Smooth muscle cell (in vitro differentiated cells): ENCODE results near the gene MATCAP1. TPM values are rescaled to one million over a fixed set of nuclear protein-coding genes. Genes with fewer than 3 reads are reported as not detected.

Source experiments
- DNase-seq: peaks from one replicate; lab custom pipeline; 2025; ENCODE audit not compliant: unreplicated experiment; lab: John Stamatoyannopoulos, UW
- H2AFZ ChIP-seq: fragments of 200-600 bp; sonication (generic); 2 replicates; pipeline ENCODE4 v1.6.0; 2016; ENCODE audit warnings: antibody characterized with exemption, low read depth, mild to moderate bottlenecking
- H3F3A ChIP-seq: fragments of 200-600 bp; sonication (generic); 2 replicates; pipeline ENCODE4 v1.6.0; 2017; ENCODE audit warnings: antibody characterized with exemption, low read depth
- H3K27ac ChIP-seq: fragments of 200-600 bp; sonication (generic); 2 replicates; pipeline ENCODE4 v1.5.1; 2016; ENCODE audit warnings: low read depth, mild to moderate bottlenecking
- H3K27me3 ChIP-seq: fragments of 200-600 bp; sonication (generic); 2 replicates; pipeline ENCODE4 v1.6.1; 2016; ENCODE audit warnings: low read depth, mild to moderate bottlenecking
- H3K36me3 ChIP-seq: fragments of 200-600 bp; sonication (generic); 2 replicates; pipeline ENCODE4 v1.5.1; 2016; ENCODE audit warnings: low read depth
- H3K4me1 ChIP-seq: fragments of 200-600 bp; sonication (generic); 2 replicates; pipeline ENCODE4 v1.5.1; 2016; ENCODE audit warnings: low read depth
- H3K4me2 ChIP-seq: fragments of 200-600 bp; sonication (generic); 2 replicates; pipeline ENCODE4 v1.6.0; 2016; ENCODE audit warnings: mild to moderate bottlenecking
- H3K4me3 ChIP-seq: fragments of 200-600 bp; sonication (generic); 2 replicates; pipeline ENCODE4 v1.5.1; 2016; ENCODE audit warnings: mild to moderate bottlenecking
- H3K79me2 ChIP-seq: fragments of 200-600 bp; sonication (generic); 2 replicates; pipeline ENCODE4 v1.6.0; 2016; ENCODE audit warnings: low read depth, mild to moderate bottlenecking
- H3K9ac ChIP-seq: fragments of 200-600 bp; sonication (generic); 2 replicates; pipeline ENCODE4 v1.6.0; 2016; ENCODE audit warnings: low read depth
- H3K9me3 ChIP-seq: fragments of 200-600 bp; sonication (generic); replicated peaks from 2 replicates; pipeline ENCODE4 v1.5.1; 2016; ENCODE audit warnings: low read depth
- H4K20me1 ChIP-seq: fragments of 200-600 bp; sonication (generic); 2 replicates; pipeline ENCODE4 v1.6.0; 2016; ENCODE audit warnings: low read depth
- CTCF ChIP-seq: fragments of 200-600 bp; sonication (generic); IDR thresholded peaks from 2 replicates; pipeline ENCODE4 v1.5.1; 2017; ENCODE audit warnings: borderline replicate concordance, mild to moderate bottlenecking, antibody characterized with exemption; ENCODE audit not compliant: insufficient read depth, poor library complexity, severe bottlenecking
- WGBS: methylation state at CpG from one replicate; pipeline ENCODE4 v1.1.7; 2016; ENCODE audit warnings: low lambda C conversion rate; 5-methylcytosine and 5-hydroxymethylcytosine counted together
- polyA plus RNA-seq: library from polyadenylated mRNA; unstranded; fragments of >200 nt; fragmentation: Nextera tagmentation; extraction: Ambion mirVana; gene quantifications from 2 replicates; pipeline ENCODE4 v1.2.1, GENCODE V29; 2016
- total RNA-seq: library from RNA; depleted of rRNA; stranded (reverse); fragments of >200 nt; gene quantifications from 2 replicates; pipeline ENCODE4 v1.2.3, GENCODE V29; 2014

The MATCAP1 gene
- total and polyA plus RNA-seq, 2 experiments from 2014 or later: 24.0 to 24.7 TPM

- Histone ChIP-seq H3K9me3 (no peaks in the 10 kb centered on the region), H3K9ac (no peak overlapping the region), H3K27ac (no peak overlapping the region), H3K79me2 (peaks cover 10% of the 10 kb centered on the region), H3K4me3 (no peak overlapping the region), H3K27me3 (no peaks in the 10 kb centered on the region), H3K36me3 (no peaks in the 10 kb centered on the region), H3F3A (no peaks in the 10 kb centered on the region), H3K4me2 (no peak overlapping the region), H4K20me1 (peaks cover 7% of the 10 kb centered on the region), H3K4me1 (peaks cover 13% of the 10 kb centered on the region), H2AFZ (no peak overlapping the region)
- 16% methylated on average over 12 of the region's 12 CpGs for WGBS
- DNase-seq: no peak
- no peak for TF ChIP-seq CTCF
Measured at GRCh38 chr16:67185651-67186134, 1.9 kb upstream of the MATCAP1 start.

- Histone ChIP-seq H3K27me3 (no peaks in the 10 kb centered on the region), H3K4me1 (peaks cover 13% of the 10 kb centered on the region), H3K27ac (no peak overlapping the region), H3K9me3 (no peaks in the 10 kb centered on the region), H3K9ac (no peak overlapping the region), H3K79me2 (peaks cover 10% of the 10 kb centered on the region), H2AFZ (no peak overlapping the region), H3K4me3 (peak overlapping the region; percentile 63), H4K20me1 (peaks cover 12% of the 10 kb centered on the region), H3F3A (no peaks in the 10 kb centered on the region), H3K4me2 (peak overlapping the region; percentile 90), H3K36me3 (no peaks in the 10 kb centered on the region)
- TF ChIP-seq CTCF: peak; percentile 80
- peak; percentile 78 for DNase-seq
- WGBS: 25% methylated on average over 43 of the region's 43 CpGs
Measured at GRCh38 chr16:67184995-67185650, 1.4 kb upstream of the MATCAP1 start.

GRCh38 chr16:67184453-67184994, 761 bp upstream of the MATCAP1 start:
- DNase-seq: no peak
- Histone ChIP-seq H3K9me3 (no peaks in the 10 kb centered on the region), H3F3A (no peaks in the 10 kb centered on the region), H3K79me2 (peaks cover 10% of the 10 kb centered on the region), H3K4me1 (peaks cover 13% of the 10 kb centered on the region), H3K27ac (peak overlapping the region; percentile 94), H3K36me3 (no peaks in the 10 kb centered on the region), H2AFZ (no peak overlapping the region), H3K4me3 (peak overlapping the region; percentile 63), H3K27me3 (no peaks in the 10 kb centered on the region), H3K9ac (no peak overlapping the region), H4K20me1 (peaks cover 18% of the 10 kb centered on the region), H3K4me2 (peak overlapping the region; percentile 90)
- TF ChIP-seq CTCF: no peak
- 12% methylated on average over 43 of the region's 59 CpGs for WGBS
